HG02678 (cell line): ENCODE measurements around the gene SP6.

Experiments
- ATAC-seq: cut with Tn5 transposase; IDR thresholded peaks from one replicate; pipeline ENCODE4 v1.9.1; 2021; ENCODE audit warnings: mild to moderate bottlenecking, moderate library complexity; ENCODE audit not compliant: unreplicated experiment

SP6 gene

GRCh38 chr17:47838636-47839035 lies 12.3 kb downstream of the SP6 start:
- ATAC-seq: no peak

GRCh38 chr17:47837401-47838039 lies 13.4 kb downstream of the SP6 start:
- ATAC-seq: no peak

GRCh38 chr17:47836601-47837000 lies 14.4 kb downstream of the SP6 start:
- ATAC-seq: no peak

GRCh38 chr17:47834756-47835155 lies 16.2 kb downstream of the SP6 start:
- ATAC-seq: no peak

GRCh38 chr17:47831934-47832327 lies 19.0 kb downstream of the SP6 start:
- ATAC-seq: no peak

GRCh38 chr17:47831003-47831933 lies 19.7 kb downstream of the SP6 start, which contains the start of the genes LRRC46 and MRPL10:
Gene LRRC46 (plus strand): TSS chr17:47831670. CDS start chr17:47831990, 320 bp downstream.
Gene MRPL10 (minus strand): TSS chr17:47831541. CDS start chr17:47831511, 30 bp downstream.
- ATAC-seq: peak; percentile 93

GRCh38 chr17:47830396-47831002 lies 20.5 kb downstream of the SP6 start:
- ATAC-seq: no peak

- no peak for ATAC-seq
Measured at GRCh38 chr17:47829870-47830269, 21.1 kb downstream of the SP6 start.

GRCh38 chr17:47823519-47823918 lies 27.4 kb downstream of the SP6 start:
- ATAC-seq: no peak

GRCh38 chr17:47822785-47823184 lies 28.2 kb downstream of the SP6 start:
- ATAC-seq: no peak

GRCh38 chr17:47821424-47822391 lies 29.3 kb downstream of the SP6 start, which contains the start of gene OSBPL7:
Gene OSBPL7 (minus strand): TSS chr17:47821794. CDS start chr17:47820278, 1,516 bp downstream.
- peak; percentile 94 for ATAC-seq

GRCh38 chr17:47821031-47821423 lies 29.9 kb downstream of the SP6 start:
- no peak for ATAC-seq

- ATAC-seq: no peak
Measured at GRCh38 chr17:47820033-47820789, 30.8 kb downstream of the SP6 start.

GRCh38 chr17:47819475-47819874 lies 31.5 kb downstream of the SP6 start:
- no peak for ATAC-seq

GRCh38 chr17:47818002-47818695 lies 32.8 kb downstream of the SP6 start:
- no peak for ATAC-seq

- ATAC-seq: no peak
Measured at GRCh38 chr17:47816947-47817346, 34.0 kb downstream of the SP6 start.

GRCh38 chr17:47816111-47816735 lies 34.7 kb downstream of the SP6 start:
- ATAC-seq: no peak

- no peak for ATAC-seq
Measured at GRCh38 chr17:47815106-47815918, 35.7 kb downstream of the SP6 start.
